ENCODE measurements around the gene LARP1. TPM values are rescaled to one million over a fixed set of nuclear protein-coding genes. Genes with fewer than 3 reads are reported as not detected.

The LARP1 gene
- total RNA-seq, 2 donors from 2014 or later, result 99.8 to 129 TPM

DNA sequence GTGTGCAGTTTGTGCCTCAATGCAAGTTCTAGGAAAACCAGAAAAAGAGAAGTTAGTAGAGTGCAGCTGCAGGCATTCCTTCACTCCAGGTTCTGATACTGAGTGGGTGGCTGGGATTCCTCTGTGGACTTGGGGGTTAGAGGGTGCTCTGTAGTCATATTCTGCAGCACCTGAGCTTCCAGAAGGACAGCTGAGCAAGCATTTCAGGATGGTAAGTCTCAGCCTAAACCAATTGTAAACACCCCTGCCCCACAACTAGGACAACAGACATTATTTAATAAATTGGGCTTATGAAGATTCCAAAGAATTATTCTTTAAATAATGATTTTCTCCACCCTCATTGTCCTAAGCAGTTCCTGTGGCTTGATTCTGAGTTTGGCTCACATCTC lies 86.1 kb downstream of the LARP1 start:
- Histone ChIP-seq H3K4me1 (ENCODE audit: control insufficient read depth in 1 of 2, low read depth in 2 of 2) (peaks cover 0 to 18% of the 10 kb centered on the region in 2 donors), H3K27ac (no peak overlapping the region), H3K27me3 (replicated peaks; ENCODE audit: insufficient read depth) (no peaks in the 10 kb centered on the region), H3K36me3 (no peaks in the 10 kb centered on the region), H3K9me3 (no peaks in the 10 kb centered on the region), H3K4me3 (no peak overlapping the region)
- ATAC-seq (ENCODE audit: insufficient number of reproducible peaks, low FRiP score, low read depth) (no peak), DNase-seq (ENCODE audit: low spot score) (no peak)
- TF ChIP-seq, protein P1, sequence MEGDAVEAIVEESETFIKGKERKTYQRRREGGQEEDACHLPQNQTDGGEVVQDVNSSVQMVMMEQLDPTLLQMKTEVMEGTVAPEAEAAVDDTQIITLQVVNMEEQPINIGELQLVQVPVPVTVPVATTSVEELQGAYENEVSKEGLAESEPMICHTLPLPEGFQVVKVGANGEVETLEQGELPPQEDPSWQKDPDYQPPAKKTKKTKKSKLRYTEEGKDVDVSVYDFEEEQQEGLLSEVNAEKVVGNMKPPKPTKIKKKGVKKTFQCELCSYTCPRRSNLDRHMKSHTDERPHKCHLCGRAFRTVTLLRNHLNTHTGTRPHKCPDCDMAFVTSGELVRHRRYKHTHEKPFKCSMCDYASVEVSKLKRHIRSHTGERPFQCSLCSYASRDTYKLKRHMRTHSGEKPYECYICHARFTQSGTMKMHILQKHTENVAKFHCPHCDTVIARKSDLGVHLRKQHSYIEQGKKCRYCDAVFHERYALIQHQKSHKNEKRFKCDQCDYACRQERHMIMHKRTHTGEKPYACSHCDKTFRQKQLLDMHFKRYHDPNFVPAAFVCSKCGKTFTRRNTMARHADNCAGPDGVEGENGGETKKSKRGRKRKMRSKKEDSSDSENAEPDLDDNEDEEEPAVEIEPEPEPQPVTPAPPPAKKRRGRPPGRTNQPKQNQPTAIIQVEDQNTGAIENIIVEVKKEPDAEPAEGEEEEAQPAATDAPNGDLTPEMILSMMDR (IDR thresholded peaks at IDR 0.05), result no peak

DNA sequence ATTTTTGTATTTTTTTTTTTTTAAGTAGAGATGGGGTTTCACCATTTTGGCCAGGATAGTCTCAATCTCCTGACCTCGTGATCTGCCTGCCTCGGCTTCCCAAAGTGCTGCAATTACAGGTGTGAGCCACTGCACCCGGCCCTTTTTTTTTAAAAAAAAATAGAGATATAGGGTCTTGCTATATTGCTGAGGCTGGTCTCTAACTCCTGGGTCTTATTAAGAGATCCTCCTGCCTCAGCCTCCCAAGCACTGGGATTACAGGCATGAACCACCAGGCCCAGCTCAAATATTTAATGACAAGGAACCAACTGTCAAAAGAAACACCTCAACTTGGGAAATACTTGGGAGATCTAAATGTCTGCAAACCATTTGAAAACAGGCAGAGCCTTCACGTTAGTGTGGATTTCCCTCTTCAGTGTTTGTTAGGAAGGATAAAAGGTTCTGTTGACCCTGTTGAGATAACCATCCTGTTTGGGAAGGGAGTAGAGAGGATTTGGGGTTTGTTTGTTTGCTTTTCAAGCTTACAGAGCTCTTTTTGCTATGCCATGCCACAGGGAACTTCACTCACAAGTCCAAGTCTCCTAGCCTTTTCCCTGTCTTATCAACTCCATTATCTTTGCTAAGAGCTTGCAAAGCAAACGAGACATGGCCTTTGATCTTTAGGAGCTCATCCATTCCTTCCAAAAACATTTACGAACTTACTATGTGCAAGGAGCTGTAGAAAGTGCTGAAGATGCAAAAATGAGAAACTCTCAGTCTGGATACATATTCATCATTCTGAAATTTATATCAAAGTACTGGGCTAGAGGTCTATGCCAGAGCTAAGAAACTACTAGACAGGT lies 87.7 kb downstream of the LARP1 start:
- H3K4me3 ChIP-seq, result no peak overlapping the region
- H3K27ac ChIP-seq, result no peak overlapping the region
- DNase-seq (ENCODE audit: low spot score), result no peak
- no peaks in the 10 kb centered on the region for H3K27me3 ChIP-seq (replicated peaks; ENCODE audit: insufficient read depth)
- H3K9me3 ChIP-seq, result no peaks in the 10 kb centered on the region
- H3K36me3 ChIP-seq, result no peaks in the 10 kb centered on the region
- TF ChIP-seq, protein P1 (IDR thresholded peaks at IDR 0.05), result no peak
- no peak for ATAC-seq (ENCODE audit: insufficient number of reproducible peaks, low FRiP score, low read depth)
- H3K4me1 ChIP-seq (ENCODE audit: control insufficient read depth in 1 of 2, low read depth in 2 of 2), result peaks cover 1 to 24% of the 10 kb centered on the region in 2 donors

DNA sequence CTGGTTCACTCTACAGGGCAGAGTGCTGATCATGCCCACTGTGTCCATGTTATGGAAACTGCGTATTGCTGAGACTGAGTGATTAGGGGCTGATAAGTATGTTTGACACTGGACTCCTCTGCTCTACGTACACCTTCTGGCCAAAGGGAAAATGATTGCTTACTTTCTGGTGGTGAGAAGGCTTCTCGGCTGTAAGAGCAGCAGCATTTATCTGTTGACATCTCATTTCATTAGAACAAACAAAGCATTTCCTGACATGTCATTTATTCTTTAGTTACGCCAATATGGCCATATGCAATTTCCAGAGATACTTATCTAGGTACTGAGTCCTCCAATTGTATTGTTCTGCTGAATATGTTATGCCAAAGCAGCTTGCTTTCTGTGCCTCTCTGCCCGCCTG lies 89.6 kb downstream of the LARP1 start:
- DNase-seq (ENCODE audit: low spot score), result no peak
- H3K4me1 ChIP-seq (ENCODE audit: control insufficient read depth in 1 of 2, low read depth in 2 of 2), result peaks cover 6 to 40% of the 10 kb centered on the region in 2 donors
- TF ChIP-seq, protein P1 (IDR thresholded peaks at IDR 0.05), result no peak
- no peaks in the 10 kb centered on the region for H3K27me3 ChIP-seq (replicated peaks; ENCODE audit: insufficient read depth)
- H3K9me3 ChIP-seq, result no peaks in the 10 kb centered on the region
- H3K27ac ChIP-seq, result no peak overlapping the region
- no peak for ATAC-seq (ENCODE audit: insufficient number of reproducible peaks, low FRiP score, low read depth)
- H3K36me3 ChIP-seq, result no peaks in the 10 kb centered on the region
- no peak overlapping the region for H3K4me3 ChIP-seq

DNA sequence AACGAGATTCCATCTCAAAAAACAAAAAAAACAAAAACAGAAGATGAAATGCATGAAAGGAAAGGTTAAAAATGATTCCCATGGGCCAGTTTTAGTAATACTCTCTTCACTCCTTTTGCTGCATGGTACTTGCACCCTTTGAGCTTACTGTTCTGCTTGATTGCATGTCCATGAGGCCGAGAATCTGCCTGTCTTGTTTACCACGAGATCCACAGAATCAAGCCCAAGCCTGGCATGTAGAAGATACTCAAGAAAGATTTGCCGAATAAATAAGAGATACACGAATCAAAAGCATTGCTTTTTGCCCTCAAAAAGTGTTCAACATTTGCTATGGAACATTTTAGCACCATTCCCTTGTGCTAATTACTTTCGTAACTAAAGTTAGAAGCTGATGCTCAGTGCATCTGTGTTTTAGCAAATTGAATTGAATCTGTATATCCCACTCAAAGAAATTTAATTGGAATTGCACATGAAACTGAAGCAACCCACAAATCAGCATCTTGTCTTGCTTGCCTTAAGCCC lies 94.1 kb downstream of the LARP1 start:
- TF ChIP-seq, protein P1 (IDR thresholded peaks at IDR 0.05), result no peak
- no peaks in the 10 kb centered on the region for H3K27me3 ChIP-seq (replicated peaks; ENCODE audit: insufficient read depth)
- ATAC-seq (ENCODE audit: insufficient number of reproducible peaks, low FRiP score, low read depth) (no peak), DNase-seq (ENCODE audit: low spot score) (no peak)
- no peaks in the 10 kb centered on the region for H3K36me3 ChIP-seq
- H3K9me3 ChIP-seq, result no peaks in the 10 kb centered on the region
- H3K4me1 ChIP-seq (ENCODE audit: control insufficient read depth in 1 of 2, low read depth in 2 of 2), result peaks cover 12 to 45% of the 10 kb centered on the region in 2 donors
- H3K4me3 ChIP-seq, result peak overlapping the region; percentile 73
- H3K27ac ChIP-seq, result peak overlapping the region in 1 of 2 donors; percentile 78

DNA sequence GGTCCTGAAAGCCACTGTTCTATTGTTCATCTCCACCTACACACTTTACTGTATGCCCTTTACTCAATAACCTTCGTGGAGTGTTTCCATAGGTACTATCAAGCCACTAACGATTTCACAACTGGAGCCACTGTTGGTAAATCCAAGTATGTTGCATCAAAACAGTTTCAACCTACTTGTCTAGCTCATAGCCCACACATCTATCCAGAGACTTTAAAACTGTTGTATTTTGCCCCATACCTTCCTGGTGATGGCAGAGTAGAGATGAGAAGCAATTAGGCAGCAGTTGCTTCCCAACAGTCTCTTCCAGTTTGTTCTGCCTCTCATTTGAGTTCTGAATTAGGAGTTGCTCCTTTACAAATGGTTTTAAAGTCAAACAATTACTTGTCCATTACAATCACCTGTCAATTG lies 94.6 kb downstream of the LARP1 start:
- ATAC-seq (ENCODE audit: insufficient number of reproducible peaks, low FRiP score, low read depth), result no peak

More for the DNA sequence above, 94.6 kb downstream of the LARP1 start:
- Histone ChIP-seq H3K27ac (peak overlapping the region; percentile 56 to 78), H3K9me3 (no peaks in the 10 kb centered on the region), H3K36me3 (no peaks in the 10 kb centered on the region), H3K4me1 (ENCODE audit: control insufficient read depth in 1 of 2, low read depth in 2 of 2) (peaks cover 12 to 45% of the 10 kb centered on the region in 2 donors), H3K27me3 (replicated peaks; ENCODE audit: insufficient read depth) (no peaks in the 10 kb centered on the region), H3K4me3 (peak overlapping the region; percentile 73)
- TF ChIP-seq, protein P1 (IDR thresholded peaks at IDR 0.05), result no peak
- DNase-seq (ENCODE audit: low spot score), result no peak
